Measurements from ENCODE around the gene TMEM256. TPM values are rescaled to one million over a fixed set of nuclear protein-coding genes. Genes with fewer than 3 reads are reported as not detected.

The TMEM256 gene
- total RNA-seq, 4 donors from 2014 or later: 28.9 to 65.6 (median 50.2) TPM

GRCh38 chr17:7440113-7440833, 36.4 kb upstream of the TMEM256 start:
- ATAC-seq: peak in 1 of 2 donors; percentile 7
- intact Hi-C loops (cut with DNase I; ENCODE audit: low total_unique reads): no loop called here

DNA sequence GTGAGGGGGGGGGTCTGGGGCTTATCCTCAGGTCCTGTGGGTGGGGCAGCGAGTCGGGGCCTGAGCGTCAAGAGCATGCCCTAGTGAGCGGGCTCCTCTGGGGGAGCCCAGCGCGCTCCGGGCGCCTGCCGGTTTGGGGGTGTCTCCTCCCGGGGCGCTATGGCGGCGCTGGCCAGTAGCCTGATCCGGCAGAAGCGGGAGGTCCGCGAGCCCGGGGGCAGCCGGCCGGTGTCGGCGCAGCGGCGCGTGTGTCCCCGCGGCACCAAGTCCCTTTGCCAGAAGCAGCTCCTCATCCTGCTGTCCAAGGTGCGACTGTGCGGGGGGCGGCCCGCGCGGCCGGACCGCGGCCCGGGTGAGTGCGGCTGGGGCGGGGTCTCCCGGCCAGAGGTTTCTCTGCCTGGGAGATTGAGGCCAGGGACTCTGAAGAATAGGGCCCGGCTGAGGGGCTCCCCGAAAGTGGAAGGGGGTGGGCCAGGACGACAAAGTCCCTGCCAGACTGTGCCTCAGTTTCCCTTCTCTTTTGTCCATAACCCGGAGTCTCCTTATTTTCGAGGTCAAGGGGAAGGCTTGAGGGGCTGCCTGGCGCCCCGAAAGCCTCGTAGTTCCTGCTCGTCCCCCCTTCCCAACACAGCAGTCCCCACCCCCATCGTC, 35.7 kb upstream of the TMEM256 start, which contains the start of gene FGF11:
TSS of gene FGF11 (plus strand) at position 51 of the 651 bp plus-strand sequence. CDS start at position 160, 109 bp downstream.
- no peaks in the 10 kb centered on the region for H3K9me3 ChIP-seq
- H3K27ac ChIP-seq: peak within 1 kb of the TSS; percentile 44 to 100 (median 88)
- TF ChIP-seq, protein P1, sequence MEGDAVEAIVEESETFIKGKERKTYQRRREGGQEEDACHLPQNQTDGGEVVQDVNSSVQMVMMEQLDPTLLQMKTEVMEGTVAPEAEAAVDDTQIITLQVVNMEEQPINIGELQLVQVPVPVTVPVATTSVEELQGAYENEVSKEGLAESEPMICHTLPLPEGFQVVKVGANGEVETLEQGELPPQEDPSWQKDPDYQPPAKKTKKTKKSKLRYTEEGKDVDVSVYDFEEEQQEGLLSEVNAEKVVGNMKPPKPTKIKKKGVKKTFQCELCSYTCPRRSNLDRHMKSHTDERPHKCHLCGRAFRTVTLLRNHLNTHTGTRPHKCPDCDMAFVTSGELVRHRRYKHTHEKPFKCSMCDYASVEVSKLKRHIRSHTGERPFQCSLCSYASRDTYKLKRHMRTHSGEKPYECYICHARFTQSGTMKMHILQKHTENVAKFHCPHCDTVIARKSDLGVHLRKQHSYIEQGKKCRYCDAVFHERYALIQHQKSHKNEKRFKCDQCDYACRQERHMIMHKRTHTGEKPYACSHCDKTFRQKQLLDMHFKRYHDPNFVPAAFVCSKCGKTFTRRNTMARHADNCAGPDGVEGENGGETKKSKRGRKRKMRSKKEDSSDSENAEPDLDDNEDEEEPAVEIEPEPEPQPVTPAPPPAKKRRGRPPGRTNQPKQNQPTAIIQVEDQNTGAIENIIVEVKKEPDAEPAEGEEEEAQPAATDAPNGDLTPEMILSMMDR (IDR thresholded peaks at IDR 0.05 in 4 of 5, conservative IDR thresholded peaks at IDR 0.05 in 1 of 5): no peak
- no peak for TF ChIP-seq POLR2A (IDR thresholded peaks at IDR 0.05)
- no peaks in the 10 kb centered on the region for H3K36me3 ChIP-seq
- in situ Hi-C loops (cut with MboI; ENCODE audit: low sequenced_read_pairs in 4 of 4): loop anchor here in 3 of 4 donors (5.0 to 25.0 kb wide), 3 partner anchors 38 to 123 kb away; partner anchors contain the start of genes SENP3 (in 1 of the 3), TNFSF13 (in 1 of the 3) and ZBTB4 (in 1 of the 3)
- peak within 1 kb of the TSS; percentile 55 to 82 (median 62) for H3K4me3 ChIP-seq
- ATAC-seq: no peak
- H3K4me1 ChIP-seq: peaks cover 47 to 73% of the 10 kb centered on the region in 2 donors
- intact Hi-C loops (cut with DNase I; ENCODE audit: low total_unique reads): no loop called here
- DNase-seq: no peak
- peaks cover 0 to 4% (median 0%) of the 10 kb centered on the region in 3 donors for H3K27me3 ChIP-seq

More at GRCh38 chr17:7440113-7440833, 36.4 kb upstream of the TMEM256 start:
- no peak for TF ChIP-seq POLR2A (IDR thresholded peaks at IDR 0.05)
- TF ChIP-seq, protein P1 (IDR thresholded peaks at IDR 0.05 in 4 of 5, conservative IDR thresholded peaks at IDR 0.05 in 1 of 5): no peak
- H3K4me1 ChIP-seq: peaks cover 48 to 72% of the 10 kb centered on the region in 2 donors
- DNase-seq: peak; percentile 61 to 77
- peaks cover 0 to 4% (median 0%) of the 10 kb centered on the region in 3 donors for H3K27me3 ChIP-seq
- no peaks in the 10 kb centered on the region for H3K36me3 ChIP-seq
- H3K27ac ChIP-seq: peak overlapping the region; percentile 44 to 100 (median 88)
- no peaks in the 10 kb centered on the region for H3K9me3 ChIP-seq
- H3K4me3 ChIP-seq: peak overlapping the region; percentile 55 to 82 (median 62)
- in situ Hi-C loops (cut with MboI; ENCODE audit: low sequenced_read_pairs in 4 of 4): loop anchor here in 2 of 4 donors (5.0 to 25.0 kb wide), 2 partner anchors 37 to 122 kb away; partner anchors contain the start of genes SENP3 (in 1 of the 2), TNFSF13 (in 1 of the 2) and ZBTB4 (in 1 of the 2)

- Histone ChIP-seq H3K36me3 (no peaks in the 10 kb centered on the region), H3K27ac (peak overlapping the region in 3 of 4 donors; percentile 80 to 100 (median 97)), H3K4me1 (peaks cover 40 to 66% of the 10 kb centered on the region in 2 donors), H3K27me3 (peaks cover 0 to 4% (median 0%) of the 10 kb centered on the region in 3 donors), H3K9me3 (no peaks in the 10 kb centered on the region), H3K4me3 (peak overlapping the region; percentile 27 to 62 (median 55))
- no peak for ATAC-seq
- TF ChIP-seq, protein P1 (IDR thresholded peaks at IDR 0.05 in 4 of 5, conservative IDR thresholded peaks at IDR 0.05 in 1 of 5): no peak
- no peak for TF ChIP-seq POLR2A (IDR thresholded peaks at IDR 0.05)
- intact Hi-C loops (cut with DNase I; ENCODE audit: low total_unique reads): no loop called here
- in situ Hi-C loops (cut with MboI; ENCODE audit: low sequenced_read_pairs in 4 of 4): loop anchor here in 2 of 4 donors (5.0 to 25.0 kb wide), 2 partner anchors 48 to 123 kb away; partner anchors contain the start of genes SENP3 (in 1 of the 2) and TNFSF13 (in 1 of the 2)
- no peak for DNase-seq
Measured at GRCh38 chr17:7438656-7439460, 35.0 kb upstream of the TMEM256 start.

Measured in gastrocnemius medialis (tissue), 4 donors.